ENCODE measurements around the gene TAF11L9.
"Not testable (repeated sequence)": the region's sequence is repeated elsewhere in the genome, so short reads cannot be mapped to it uniquely, and the experiment has no call there.

Gene TAF11L9

GRCh38 chr5:17620627-17621026 lies 26.4 kb upstream of the TAF11L9 start:
- TF ChIP-seq ARNTL (CRISPR knock-in tag; IDR thresholded peaks at IDR 0.05; ENCODE audit: borderline replicate concordance, low read depth) (no peak), SNAI2 (CRISPR knock-in tag; IDR thresholded peaks at IDR 0.05) (no peak), ZNF8 (CRISPR knock-in tag; IDR thresholded peaks at IDR 0.05) (no peak), RARB (CRISPR knock-in tag; IDR thresholded peaks at IDR 0.05) (no peak)
- ATAC-seq, result no peak

DNA sequence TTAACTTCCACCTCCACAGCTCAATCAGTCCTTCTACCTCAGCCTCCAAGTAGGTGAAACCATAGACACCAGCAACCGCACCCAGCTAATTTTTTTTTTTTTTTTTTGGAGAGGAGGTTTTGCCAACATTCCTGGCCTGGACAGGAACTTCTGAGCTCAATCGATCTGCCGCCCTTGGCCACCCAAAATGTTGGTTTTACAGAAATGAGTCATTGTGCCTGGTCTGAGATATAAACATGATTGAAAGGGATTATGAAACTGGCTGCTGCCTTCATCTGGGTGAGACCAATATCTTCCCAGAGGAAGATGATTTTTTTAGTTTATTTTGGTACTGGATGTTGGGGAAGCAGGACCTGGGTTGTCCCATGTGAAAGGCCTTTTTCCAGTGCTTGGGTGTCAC lies 25.2 kb upstream of the TAF11L9 start:
- ATAC-seq, result no peak
- TF ChIP-seq GLIS3 (CRISPR knock-in tag; IDR thresholded peaks at IDR 0.05) (no peak), ZNF70 (CRISPR knock-in tag; IDR thresholded peaks at IDR 0.05) (no peak), ZFP3 (CRISPR knock-in tag; IDR thresholded peaks at IDR 0.05) (no peak), OSR1 (CRISPR knock-in tag; IDR thresholded peaks at IDR 0.05) (no peak), BACH2 (CRISPR knock-in tag; IDR thresholded peaks at IDR 0.05; ENCODE audit: borderline replicate concordance) (no peak), ZNF565 (CRISPR knock-in tag; conservative IDR thresholded peaks at IDR 0.05; ENCODE audit: low read depth) (no peak)
- TF ChIP-seq, protein P1, sequence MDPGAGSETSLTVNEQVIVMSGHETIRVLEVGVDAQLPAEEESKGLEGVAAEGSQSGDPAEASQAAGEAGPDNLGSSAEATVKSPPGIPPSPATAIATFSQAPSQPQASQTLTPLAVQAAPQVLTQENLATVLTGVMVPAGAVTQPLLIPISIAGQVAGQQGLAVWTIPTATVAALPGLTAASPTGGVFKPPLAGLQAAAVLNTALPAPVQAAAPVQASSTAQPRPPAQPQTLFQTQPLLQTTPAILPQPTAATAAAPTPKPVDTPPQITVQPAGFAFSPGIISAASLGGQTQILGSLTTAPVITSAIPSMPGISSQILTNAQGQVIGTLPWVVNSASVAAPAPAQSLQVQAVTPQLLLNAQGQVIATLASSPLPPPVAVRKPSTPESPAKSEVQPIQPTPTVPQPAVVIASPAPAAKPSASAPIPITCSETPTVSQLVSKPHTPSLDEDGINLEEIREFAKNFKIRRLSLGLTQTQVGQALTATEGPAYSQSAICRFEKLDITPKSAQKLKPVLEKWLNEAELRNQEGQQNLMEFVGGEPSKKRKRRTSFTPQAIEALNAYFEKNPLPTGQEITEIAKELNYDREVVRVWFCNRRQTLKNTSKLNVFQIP (CRISPR knock-in tag; IDR thresholded peaks at IDR 0.05; ENCODE audit: borderline replicate concordance, low read depth), result no peak

GRCh38 chr5:17614872-17615605 lies 20.8 kb upstream of the TAF11L9 start:
- no peak for ATAC-seq
- TF ChIP-seq ARNTL (CRISPR knock-in tag; IDR thresholded peaks at IDR 0.05; ENCODE audit: borderline replicate concordance, low read depth) (no peak), SNAI2 (CRISPR knock-in tag; IDR thresholded peaks at IDR 0.05) (no peak), OSR1 (CRISPR knock-in tag; IDR thresholded peaks at IDR 0.05) (no peak), ZNF8 (CRISPR knock-in tag; IDR thresholded peaks at IDR 0.05) (no peak), CSDC2 (CRISPR knock-in tag; IDR thresholded peaks at IDR 0.05) (no peak), ZFP30 (CRISPR knock-in tag; IDR thresholded peaks at IDR 0.05) (no peak), ISL1 (CRISPR knock-in tag; IDR thresholded peaks at IDR 0.05) (no peak)

DNA sequence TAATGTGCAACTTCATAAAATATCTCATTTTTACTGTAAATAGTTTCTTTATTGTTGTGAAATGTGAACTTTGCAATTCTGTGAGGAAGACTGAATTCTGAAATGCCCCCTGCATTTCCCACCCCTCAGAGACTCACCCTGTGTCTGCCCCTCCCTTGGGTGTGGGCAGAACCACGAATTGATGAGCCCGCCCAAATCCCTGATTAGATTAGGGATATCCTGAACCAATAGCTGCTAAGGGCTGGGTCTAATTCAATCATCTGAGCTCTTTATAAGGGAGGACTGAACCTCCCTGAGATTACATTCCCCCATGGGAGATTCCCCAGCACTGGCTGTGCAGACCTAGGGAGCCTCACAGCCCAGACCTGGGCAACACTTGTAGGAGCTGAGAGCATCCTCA lies 15.9 kb upstream of the TAF11L9 start, which contains the start of gene TAF11L12:
Gene TAF11L12, plus strand, starts transcription at position 301 of the 400 bp plus-strand sequence.
- ATAC-seq, result not testable (repeated sequence)

GRCh38 chr5:17607461-17607860 lies 13.3 kb upstream of the TAF11L9 start:
- not testable (repeated sequence) for ATAC-seq

- TF ChIP-seq ZFP30 (CRISPR knock-in tag; IDR thresholded peaks at IDR 0.05) (no peak), ISL1 (CRISPR knock-in tag; IDR thresholded peaks at IDR 0.05) (no peak), TOX (CRISPR knock-in tag; IDR thresholded peaks at IDR 0.05; ENCODE audit: borderline replicate concordance) (no peak)
- TF ChIP-seq, protein P2, sequence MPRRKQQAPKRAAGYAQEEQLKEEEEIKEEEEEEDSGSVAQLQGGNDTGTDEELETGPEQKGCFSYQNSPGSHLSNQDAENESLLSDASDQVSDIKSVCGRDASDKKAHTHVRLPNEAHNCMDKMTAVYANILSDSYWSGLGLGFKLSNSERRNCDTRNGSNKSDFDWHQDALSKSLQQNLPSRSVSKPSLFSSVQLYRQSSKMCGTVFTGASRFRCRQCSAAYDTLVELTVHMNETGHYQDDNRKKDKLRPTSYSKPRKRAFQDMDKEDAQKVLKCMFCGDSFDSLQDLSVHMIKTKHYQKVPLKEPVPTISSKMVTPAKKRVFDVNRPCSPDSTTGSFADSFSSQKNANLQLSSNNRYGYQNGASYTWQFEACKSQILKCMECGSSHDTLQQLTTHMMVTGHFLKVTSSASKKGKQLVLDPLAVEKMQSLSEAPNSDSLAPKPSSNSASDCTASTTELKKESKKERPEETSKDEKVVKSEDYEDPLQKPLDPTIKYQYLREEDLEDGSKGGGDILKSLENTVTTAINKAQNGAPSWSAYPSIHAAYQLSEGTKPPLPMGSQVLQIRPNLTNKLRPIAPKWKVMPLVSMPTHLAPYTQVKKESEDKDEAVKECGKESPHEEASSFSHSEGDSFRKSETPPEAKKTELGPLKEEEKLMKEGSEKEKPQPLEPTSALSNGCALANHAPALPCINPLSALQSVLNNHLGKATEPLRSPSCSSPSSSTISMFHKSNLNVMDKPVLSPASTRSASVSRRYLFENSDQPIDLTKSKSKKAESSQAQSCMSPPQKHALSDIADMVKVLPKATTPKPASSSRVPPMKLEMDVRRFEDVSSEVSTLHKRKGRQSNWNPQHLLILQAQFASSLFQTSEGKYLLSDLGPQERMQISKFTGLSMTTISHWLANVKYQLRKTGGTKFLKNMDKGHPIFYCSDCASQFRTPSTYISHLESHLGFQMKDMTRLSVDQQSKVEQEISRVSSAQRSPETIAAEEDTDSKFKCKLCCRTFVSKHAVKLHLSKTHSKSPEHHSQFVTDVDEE (CRISPR knock-in tag; IDR thresholded peaks at IDR 0.05), result no peak
- no peak for ATAC-seq
Observed at GRCh38 chr5:17604951-17605350, 10.8 kb upstream of the TAF11L9 start.

- ATAC-seq, result not testable (repeated sequence)
Observed at GRCh38 chr5:17603880-17604279, 9.7 kb upstream of the TAF11L9 start, which contains the start of gene TAF11L11. Gene TAF11L11, plus strand, starts transcription at chr5:17604183.

- ATAC-seq, result not testable (repeated sequence)
Observed at GRCh38 chr5:17597728-17598127, 3.5 kb upstream of the TAF11L9 start, which contains the start of gene TAF11L10. Gene TAF11L10, minus strand, starts transcription at chr5:17597828.

DNA sequence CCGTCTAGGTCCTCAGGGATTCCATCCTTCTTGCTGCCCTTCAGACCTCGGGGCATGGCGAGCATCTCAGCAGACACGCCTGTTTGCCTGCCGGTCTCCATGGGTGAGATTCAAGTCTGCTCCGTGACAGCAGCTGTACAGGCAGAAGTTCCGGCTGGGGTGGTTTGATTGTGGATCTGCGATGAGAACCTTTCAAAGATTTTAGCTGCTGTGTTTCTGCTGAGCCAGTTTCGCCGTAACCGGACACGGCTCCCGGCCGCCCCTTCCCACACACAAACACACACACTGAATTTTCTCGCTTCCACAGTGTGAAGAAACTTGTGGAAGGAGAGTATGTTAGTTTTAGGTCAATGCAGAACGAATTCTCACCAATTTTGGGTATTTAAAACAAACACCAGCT lies 3.3 kb downstream of the TAF11L9 start, which contains the start of gene TAF11L8:
Gene TAF11L8, minus strand, starts transcription at position 101 of the 400 bp plus-strand sequence.
- ATAC-seq, result not testable (repeated sequence)

- not testable (repeated sequence) for ATAC-seq
Observed at GRCh38 chr5:17585658-17586057, 8.5 kb downstream of the TAF11L9 start, which contains the start of gene TAF11L7. Gene TAF11L7, minus strand, starts transcription at chr5:17585758.
